Transverse colon (tissue), 4 donors: ENCODE measurements around the gene REEP5. TPM values are rescaled to one million over a fixed set of nuclear protein-coding genes. Genes with fewer than 3 reads are reported as not detected.
"Not testable (repeated sequence)": the region's sequence is repeated elsewhere in the genome, so short reads cannot be mapped to it uniquely, and the experiment has no call there.

Experiments
- DNase-seq: peaks from one replicate; pipeline ENCODE4 v3.0.0-alpha.2; 2019
- H3K27ac ChIP-seq, 4 donors: fragments of 200-600 bp; sonication (generic); 2 replicates each; pipeline ENCODE4 v1.5.1; 2016 to 2018; ENCODE audit warnings: inconsistent platforms in 4 of 4
- H3K27me3 ChIP-seq: fragments of 200-600 bp; sonication (generic); 2 replicates; pipeline ENCODE4 v1.5.1; 2017; ENCODE audit warnings: inconsistent platforms
- H3K36me3 ChIP-seq, 4 donors: fragments of 200-600 bp; sonication (generic); 2 replicates each; pipeline ENCODE4 v1.5.1; 2017 to 2019; ENCODE audit warnings: inconsistent platforms in 4 of 4
- H3K4me1 ChIP-seq, 4 donors: fragments of 200-600 bp; sonication (generic); 2 replicates each; pipeline ENCODE4 v1.5.1; 2017 to 2020; ENCODE audit warnings: inconsistent platforms in 4 of 4
- H3K4me3 ChIP-seq, 4 donors: fragments of 200-600 bp; sonication (generic); 1 replicate in 1 of 4; 2 replicates in 3 of 4; pipeline versions ENCODE4 v1.5.1 to v1.6.1; 2017 to 2019; ENCODE audit warnings: inconsistent platforms in 4 of 4
- H3K9me3 ChIP-seq, 2 donors: fragments of 200-600 bp; sonication (generic); 2 replicates each; pipeline ENCODE4 v1.5.1; 2017 to 2019; ENCODE audit warnings: inconsistent platforms in 2 of 2
- EP300 ChIP-seq: sonication (generic); formaldehyde crosslinking; IDR thresholded peaks from one replicate; pipeline ENCODE4 v1.6.1; 2017; ENCODE audit warnings: antibody characterized with exemption, low read depth
- POLR2A ChIP-seq: fragments of 450-650 bp; IDR thresholded peaks from one replicate; pipeline ENCODE4 v1.6.1; 2016; ENCODE audit warnings: antibody characterized with exemption, mild to moderate bottlenecking, moderate library complexity
- POLR2AphosphoS5 ChIP-seq, 3 donors: sonication (generic); formaldehyde crosslinking; IDR thresholded peaks; one replicate each; pipeline ENCODE4 v1.6.1; 2016; ENCODE audit warnings: antibody characterized with exemption in 3 of 3
- WGBS, 2 donors: methylation state at CpG; one replicate each; pipeline ENCODE4 v1.1.5; 2018; ENCODE audit warnings: low coverage in 1 of 2; 5-methylcytosine and 5-hydroxymethylcytosine counted together
- in situ Hi-C, 4 donors: fragments of 200-750 bp; cut with MboI; loops; one replicate each; pipeline versions ENCODE4 v1.15.0 to v1.15.1; 2017; ENCODE audit warnings: low sequenced_read_pairs in 3 of 4, low pct_ligation_motif_present in 1 of 4, low pct_unique_long_range_greater_than_20kb in 1 of 4
- intact Hi-C: fragments of 100-400 bp; cut with DNase I; formaldehyde crosslinking; loops from one replicate; pipeline ENCODE4 v1.15.1; 2023; ENCODE audit warnings: low total_unique reads
- total RNA-seq, 4 donors: library from RNA; depleted of rRNA; stranded (reverse); fragments of >200 nt; gene quantifications; one replicate each; pipeline ENCODE4 v1.1.0, GENCODE V29; 2016
- TF ChIP-seq, protein P1 (sequence below), 5 experiments: fragments of 200-600 bp in 3 of 5; fragments of 450-650 bp in 2 of 5; sonication (generic) in 3 of 5; IDR thresholded peaks; 1 replicate in 2 of 5; 2 replicates in 3 of 5; pipeline ENCODE4 v1.5.1; 2016 to 2017; ENCODE audit warnings: antibody characterized with exemption in 5 of 5, inconsistent platforms in 3 of 5, mild to moderate bottlenecking in 2 of 5, moderate library complexity in 1 of 5

REEP5 gene
- total RNA-seq, 4 donors from 2014 or later: 15.7 to 63.5 (median 56.4) TPM

GRCh38 chr5:112908854-112909253, 13.2 kb downstream of the REEP5 start:
- TF ChIP-seq POLR2A (no peak), POLR2AphosphoS5 (IDR thresholded peaks at IDR 0.05) (no peak), EP300 (no peak)
- TF ChIP-seq, protein P1, sequence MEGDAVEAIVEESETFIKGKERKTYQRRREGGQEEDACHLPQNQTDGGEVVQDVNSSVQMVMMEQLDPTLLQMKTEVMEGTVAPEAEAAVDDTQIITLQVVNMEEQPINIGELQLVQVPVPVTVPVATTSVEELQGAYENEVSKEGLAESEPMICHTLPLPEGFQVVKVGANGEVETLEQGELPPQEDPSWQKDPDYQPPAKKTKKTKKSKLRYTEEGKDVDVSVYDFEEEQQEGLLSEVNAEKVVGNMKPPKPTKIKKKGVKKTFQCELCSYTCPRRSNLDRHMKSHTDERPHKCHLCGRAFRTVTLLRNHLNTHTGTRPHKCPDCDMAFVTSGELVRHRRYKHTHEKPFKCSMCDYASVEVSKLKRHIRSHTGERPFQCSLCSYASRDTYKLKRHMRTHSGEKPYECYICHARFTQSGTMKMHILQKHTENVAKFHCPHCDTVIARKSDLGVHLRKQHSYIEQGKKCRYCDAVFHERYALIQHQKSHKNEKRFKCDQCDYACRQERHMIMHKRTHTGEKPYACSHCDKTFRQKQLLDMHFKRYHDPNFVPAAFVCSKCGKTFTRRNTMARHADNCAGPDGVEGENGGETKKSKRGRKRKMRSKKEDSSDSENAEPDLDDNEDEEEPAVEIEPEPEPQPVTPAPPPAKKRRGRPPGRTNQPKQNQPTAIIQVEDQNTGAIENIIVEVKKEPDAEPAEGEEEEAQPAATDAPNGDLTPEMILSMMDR (IDR thresholded peaks at IDR 0.05): no peak
- Histone ChIP-seq H3K4me1 (peaks cover 0 to 11% (median 0%) of the 10 kb centered on the region in 4 donors), H3K9me3 (no peaks in the 10 kb centered on the region), H3K27me3 (no peaks in the 10 kb centered on the region), H3K27ac (no peak overlapping the region), H3K4me3 (no peak overlapping the region), H3K36me3 (no peaks in the 10 kb centered on the region)
- DNase-seq: no peak
- in situ Hi-C loops (no loop called here), intact Hi-C loops (no loop called here)

- intact Hi-C loops (no loop called here), in situ Hi-C loops (no loop called here)
- peaks cover 0 to under 1% (median 0%) of the 10 kb centered on the region in 4 donors for H3K4me1 ChIP-seq
- H3K4me3 ChIP-seq: no peak overlapping the region
- H3K36me3 ChIP-seq: peaks cover 0 to under 1% (median 0%) of the 10 kb centered on the region in 4 donors
- DNase-seq: no peak
- TF ChIP-seq, protein P1 (IDR thresholded peaks at IDR 0.05): no peak
- TF ChIP-seq POLR2AphosphoS5 (IDR thresholded peaks at IDR 0.05) (no peak), POLR2A (no peak), EP300 (no peak)
- no peak overlapping the region for H3K27ac ChIP-seq
- WGBS, 2 donors: 66 to 75% methylated on average over 1 to 4 of the region's 4 CpGs
- no peaks in the 10 kb centered on the region for H3K27me3 ChIP-seq
- no peaks in the 10 kb centered on the region for H3K9me3 ChIP-seq
Observed at GRCh38 chr5:112907166-112907631, 14.8 kb downstream of the REEP5 start.

DNA sequence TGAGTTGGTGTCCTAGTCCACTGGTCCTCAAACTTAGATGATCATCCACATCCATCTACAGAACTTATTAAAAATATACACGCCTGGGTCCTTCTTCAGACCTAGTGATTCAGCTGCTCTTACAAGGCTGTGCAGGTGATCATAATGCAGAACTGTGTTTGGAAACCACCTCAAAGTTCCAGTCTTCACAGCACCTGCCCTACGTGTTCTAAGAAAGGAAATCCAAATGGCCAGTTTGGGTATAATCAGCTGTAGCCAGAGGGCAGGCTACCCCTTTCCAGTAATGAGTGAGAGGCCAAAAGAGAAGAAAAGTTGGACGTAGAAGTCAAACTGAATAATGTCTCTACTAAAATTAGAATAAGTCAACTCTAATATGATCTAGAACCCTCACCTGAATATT, 15.4 kb downstream of the REEP5 start:
- DNase-seq: no peak
- H3K9me3 ChIP-seq: no peaks in the 10 kb centered on the region
- H3K27ac ChIP-seq: no peak overlapping the region
- in situ Hi-C loops: no loop called here
- intact Hi-C loops: no loop called here
- no peaks in the 10 kb centered on the region for H3K27me3 ChIP-seq
- peaks cover 0 to 5% (median under 1%) of the 10 kb centered on the region in 4 donors for H3K36me3 ChIP-seq
- TF ChIP-seq POLR2AphosphoS5 (IDR thresholded peaks at IDR 0.05) (no peak), EP300 (no peak), POLR2A (no peak)
- no peaks in the 10 kb centered on the region for H3K4me1 ChIP-seq
- 80 to 88% methylated on average over 2 to 3 of the region's 3 CpGs for WGBS, 2 donors
- no peak overlapping the region for H3K4me3 ChIP-seq

DNA sequence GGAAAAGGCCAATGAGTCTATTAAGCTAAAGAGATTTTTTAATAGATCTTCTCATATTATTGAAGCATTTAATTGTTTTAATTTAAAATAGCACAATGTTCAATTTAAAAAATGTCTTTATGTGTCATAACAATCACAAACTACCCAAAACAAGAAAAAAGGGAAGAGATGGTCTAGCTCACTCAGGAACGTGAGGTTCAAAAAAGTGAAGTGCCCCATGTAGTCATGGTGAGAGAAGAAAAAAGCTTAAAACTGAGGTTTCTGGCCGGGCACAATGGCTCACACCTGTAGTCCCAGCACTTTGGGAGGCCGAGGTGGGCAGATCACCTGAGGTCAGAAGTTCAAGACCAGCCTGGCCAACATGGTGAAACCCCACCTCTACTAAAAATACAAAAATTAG, 17.0 kb downstream of the REEP5 start:
- H3K4me1 ChIP-seq, in situ Hi-C loops, H3K4me3 ChIP-seq, H3K27ac ChIP-seq, intact Hi-C loops, H3K9me3 ChIP-seq, H3K27me3 ChIP-seq, DNase-seq: not testable (repeated sequence)
- WGBS, 2 donors: 69 to 92% methylated on average over 2 to 3 of the region's 3 CpGs
- H3K36me3 ChIP-seq: peaks cover 0 to 18% (median 6%) of the 10 kb centered on the region in 4 donors

- H3K4me1 ChIP-seq: no peaks in the 10 kb centered on the region
- TF ChIP-seq EP300 (no peak), POLR2A (no peak), POLR2AphosphoS5 (IDR thresholded peaks at IDR 0.05) (no peak)
- TF ChIP-seq, protein P1 (IDR thresholded peaks at IDR 0.05): no peak
- intact Hi-C loops (loop anchor here (1.0 kb wide), 1 partner anchor 39 kb away; no protein-coding TSS in a partner anchor), in situ Hi-C loops (no loop called here)
- H3K36me3 ChIP-seq: peaks cover 0 to 28% (median 11%) of the 10 kb centered on the region in 4 donors
- no peak for DNase-seq
- H3K27ac ChIP-seq: no peak overlapping the region
- H3K9me3 ChIP-seq: no peaks in the 10 kb centered on the region
- H3K27me3 ChIP-seq: no peaks in the 10 kb centered on the region
- H3K4me3 ChIP-seq: no peak overlapping the region
- WGBS, 2 donors: 98% methylated on average over 3 of the region's 3 CpGs; no CpG with 5 or more reads in 1 of the 2 donors
Observed at GRCh38 chr5:112902561-112902960, 19.5 kb downstream of the REEP5 start.
